ENCODE measurements around the gene NAALADL2.

GRCh38 chr3:175426805-175427204 is 567.7 kb downstream of the NAALADL2 start:
- TF ChIP-seq, protein P1, sequence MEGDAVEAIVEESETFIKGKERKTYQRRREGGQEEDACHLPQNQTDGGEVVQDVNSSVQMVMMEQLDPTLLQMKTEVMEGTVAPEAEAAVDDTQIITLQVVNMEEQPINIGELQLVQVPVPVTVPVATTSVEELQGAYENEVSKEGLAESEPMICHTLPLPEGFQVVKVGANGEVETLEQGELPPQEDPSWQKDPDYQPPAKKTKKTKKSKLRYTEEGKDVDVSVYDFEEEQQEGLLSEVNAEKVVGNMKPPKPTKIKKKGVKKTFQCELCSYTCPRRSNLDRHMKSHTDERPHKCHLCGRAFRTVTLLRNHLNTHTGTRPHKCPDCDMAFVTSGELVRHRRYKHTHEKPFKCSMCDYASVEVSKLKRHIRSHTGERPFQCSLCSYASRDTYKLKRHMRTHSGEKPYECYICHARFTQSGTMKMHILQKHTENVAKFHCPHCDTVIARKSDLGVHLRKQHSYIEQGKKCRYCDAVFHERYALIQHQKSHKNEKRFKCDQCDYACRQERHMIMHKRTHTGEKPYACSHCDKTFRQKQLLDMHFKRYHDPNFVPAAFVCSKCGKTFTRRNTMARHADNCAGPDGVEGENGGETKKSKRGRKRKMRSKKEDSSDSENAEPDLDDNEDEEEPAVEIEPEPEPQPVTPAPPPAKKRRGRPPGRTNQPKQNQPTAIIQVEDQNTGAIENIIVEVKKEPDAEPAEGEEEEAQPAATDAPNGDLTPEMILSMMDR (IDR thresholded peaks at IDR 0.05): no peak
- no peak for TF ChIP-seq POLR2A (IDR thresholded peaks at IDR 0.05)

All from vagina (tissue), 2 donors.